GM12874 (cell line): Measurements from ENCODE around the gene BMPER.

ENCODE experiments used
- TF ChIP-seq, protein P1 (sequence below): IDR thresholded peaks from 2 replicates; pipeline ENCODE4 v1.5.1; 2011; ENCODE audit warnings: low read depth, mild to moderate bottlenecking, control low read depth, low read length, moderate library complexity; ENCODE audit not compliant: insufficient read depth

BMPER gene

GRCh38 chr7:34192906-34193305, 287.6 kb downstream of the BMPER start:
- TF ChIP-seq, protein P1, sequence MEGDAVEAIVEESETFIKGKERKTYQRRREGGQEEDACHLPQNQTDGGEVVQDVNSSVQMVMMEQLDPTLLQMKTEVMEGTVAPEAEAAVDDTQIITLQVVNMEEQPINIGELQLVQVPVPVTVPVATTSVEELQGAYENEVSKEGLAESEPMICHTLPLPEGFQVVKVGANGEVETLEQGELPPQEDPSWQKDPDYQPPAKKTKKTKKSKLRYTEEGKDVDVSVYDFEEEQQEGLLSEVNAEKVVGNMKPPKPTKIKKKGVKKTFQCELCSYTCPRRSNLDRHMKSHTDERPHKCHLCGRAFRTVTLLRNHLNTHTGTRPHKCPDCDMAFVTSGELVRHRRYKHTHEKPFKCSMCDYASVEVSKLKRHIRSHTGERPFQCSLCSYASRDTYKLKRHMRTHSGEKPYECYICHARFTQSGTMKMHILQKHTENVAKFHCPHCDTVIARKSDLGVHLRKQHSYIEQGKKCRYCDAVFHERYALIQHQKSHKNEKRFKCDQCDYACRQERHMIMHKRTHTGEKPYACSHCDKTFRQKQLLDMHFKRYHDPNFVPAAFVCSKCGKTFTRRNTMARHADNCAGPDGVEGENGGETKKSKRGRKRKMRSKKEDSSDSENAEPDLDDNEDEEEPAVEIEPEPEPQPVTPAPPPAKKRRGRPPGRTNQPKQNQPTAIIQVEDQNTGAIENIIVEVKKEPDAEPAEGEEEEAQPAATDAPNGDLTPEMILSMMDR: no peak

DNA sequence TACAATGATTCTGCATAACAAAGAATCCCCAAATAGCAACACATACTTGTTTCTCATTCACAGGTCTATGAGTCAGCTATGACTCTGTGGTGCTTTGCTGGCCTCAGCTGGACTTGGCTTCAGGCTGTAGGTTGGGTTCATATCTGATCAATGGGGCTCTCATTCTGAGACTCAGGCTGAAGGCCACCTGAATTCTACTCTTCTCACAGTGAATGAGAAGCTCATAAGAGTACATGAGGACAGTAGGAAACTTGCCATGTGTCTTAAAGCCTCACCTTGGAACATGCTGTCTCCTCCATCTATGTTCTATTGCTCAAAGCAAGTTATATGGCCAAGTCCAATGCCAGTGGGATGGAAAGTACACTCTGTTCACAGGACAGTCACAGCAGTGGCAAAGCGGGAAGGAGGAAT, 292.9 kb downstream of the BMPER start:
- TF ChIP-seq, protein P1: no peak
